T-helper 2 cell treated with Interferon-gamma antibody and Interleukin-4, amounts not matched to agents 100 ng/mL and 5 ng/mL, for 36 hours (primary cell): ENCODE measurements around the gene SNX24. TPM values are rescaled to one million over a fixed set of nuclear protein-coding genes. Genes with fewer than 3 reads are reported as not detected.
"Not testable (repeated sequence)": the region's sequence is repeated elsewhere in the genome, so short reads cannot be mapped to it uniquely, and the experiment has no call there.

Experiments
- intact Hi-C: fragments of 100-400 bp; cut with micrococcal nuclease; formaldehyde crosslinking; loops from one replicate; pipeline ENCODE4 v1.15.1; 2023
- total RNA-seq: library from RNA; stranded (reverse); gene quantifications from 2 replicates; pipeline ENCODE4 v1.2.3, GENCODE V29; 2022

Gene SNX24
- total RNA-seq, 1 donor from 2014 or later, result 3.3 TPM

DNA sequence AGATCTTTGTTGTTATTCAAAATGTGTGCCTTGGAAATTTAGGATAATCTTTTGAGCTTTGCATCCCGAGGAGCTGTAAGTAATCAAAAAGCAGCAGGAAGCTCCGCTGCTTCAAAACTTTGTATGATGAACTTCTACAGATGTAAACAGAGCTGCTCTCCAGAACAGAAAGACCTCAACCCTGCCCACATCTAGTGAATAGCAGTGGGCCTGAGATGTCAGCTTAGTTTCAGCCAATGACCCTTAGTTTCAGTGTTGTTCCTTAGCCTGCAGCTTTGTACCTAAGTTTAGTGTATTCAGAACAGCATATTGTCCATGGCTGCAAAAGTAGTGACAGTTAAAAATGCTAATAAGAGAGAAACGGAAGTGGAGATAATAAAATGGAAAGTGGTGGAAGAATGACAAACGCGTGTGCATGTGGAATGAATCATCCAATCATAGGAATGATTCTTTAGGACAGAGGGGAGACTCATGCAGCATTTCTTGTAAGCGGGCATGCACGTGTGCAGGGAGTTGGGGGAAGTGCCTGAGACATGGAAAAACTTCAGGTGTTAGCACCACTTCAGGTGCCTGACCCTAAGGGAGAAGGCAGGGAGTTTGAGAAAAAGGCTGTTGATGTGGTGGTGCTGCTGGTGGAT lies 24.9 kb downstream of the SNX24 start:
- intact Hi-C loops, result no loop called here

DNA sequence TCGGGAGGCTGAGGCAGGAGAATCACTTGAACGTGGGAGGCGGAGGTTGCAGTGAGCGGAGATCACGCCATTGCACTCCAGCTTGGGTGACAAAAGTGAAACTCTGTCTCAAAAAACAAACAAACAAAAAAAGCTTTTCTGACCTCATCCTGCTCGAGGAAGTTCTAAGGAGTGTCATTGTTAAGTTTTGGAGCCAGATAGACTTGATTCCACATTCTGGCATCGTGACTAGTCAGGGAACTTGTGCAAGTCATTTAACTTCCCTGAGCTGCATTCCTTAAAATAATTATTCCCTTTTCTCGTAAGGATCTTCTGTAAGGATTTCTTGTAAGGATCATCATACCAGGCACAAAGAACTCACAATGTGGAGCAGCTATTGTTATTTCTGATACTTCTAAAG lies 26.2 kb downstream of the SNX24 start:
- intact Hi-C loops, result no loop called here

DNA sequence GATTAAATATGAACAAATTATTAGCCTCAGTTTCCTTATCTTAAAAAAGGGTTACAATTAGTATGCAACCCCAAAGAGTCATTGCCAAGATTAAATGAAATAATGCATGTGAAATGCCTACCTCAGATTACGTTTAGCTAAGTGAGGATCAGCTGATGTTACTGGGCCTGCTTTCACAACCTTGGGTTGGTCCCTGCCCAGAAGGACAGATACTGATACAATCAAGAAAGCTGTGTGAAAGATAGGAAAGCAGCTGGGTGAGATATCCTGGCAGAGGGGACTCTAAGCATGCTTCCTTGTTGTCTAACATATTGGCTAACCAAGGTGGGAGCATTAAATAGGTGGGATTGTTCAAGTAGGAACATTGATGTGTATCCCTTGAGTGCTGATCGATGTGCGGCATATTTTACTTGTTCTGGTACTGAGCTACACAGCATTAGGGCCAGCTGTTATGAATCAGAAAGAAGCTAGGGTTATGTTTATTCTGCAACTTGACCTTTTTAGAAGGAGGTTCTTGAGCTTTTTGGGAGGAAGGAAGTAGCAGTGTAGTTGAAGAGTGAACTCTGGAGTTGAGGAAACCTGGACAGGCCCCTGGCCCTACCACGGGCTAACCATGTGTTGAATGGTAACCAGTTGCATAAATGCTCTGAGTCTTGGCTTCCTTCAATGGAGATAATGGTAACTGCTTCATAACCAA lies 28.9 kb downstream of the SNX24 start:
- intact Hi-C loops, result no loop called here

DNA sequence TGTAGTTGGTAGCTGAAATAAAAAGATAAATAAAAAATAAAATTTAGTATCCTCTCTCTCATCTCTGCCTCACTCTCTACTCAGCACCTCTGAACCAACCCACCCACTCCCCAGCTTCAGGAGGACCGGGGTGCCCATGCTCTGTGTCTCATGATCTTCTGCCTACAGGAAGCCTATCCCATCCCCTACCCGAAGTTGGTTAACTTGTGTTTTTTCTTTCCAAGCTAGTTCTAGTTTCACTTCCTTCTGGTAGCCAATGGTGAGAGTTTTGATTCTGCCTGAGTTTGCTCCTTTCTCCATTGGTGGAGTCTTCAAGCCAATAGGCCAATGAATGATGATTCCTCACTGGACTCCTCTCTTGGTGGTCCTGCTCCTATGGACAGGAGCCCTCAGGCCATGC lies 32.1 kb downstream of the SNX24 start:
- intact Hi-C loops, result no loop called here

DNA sequence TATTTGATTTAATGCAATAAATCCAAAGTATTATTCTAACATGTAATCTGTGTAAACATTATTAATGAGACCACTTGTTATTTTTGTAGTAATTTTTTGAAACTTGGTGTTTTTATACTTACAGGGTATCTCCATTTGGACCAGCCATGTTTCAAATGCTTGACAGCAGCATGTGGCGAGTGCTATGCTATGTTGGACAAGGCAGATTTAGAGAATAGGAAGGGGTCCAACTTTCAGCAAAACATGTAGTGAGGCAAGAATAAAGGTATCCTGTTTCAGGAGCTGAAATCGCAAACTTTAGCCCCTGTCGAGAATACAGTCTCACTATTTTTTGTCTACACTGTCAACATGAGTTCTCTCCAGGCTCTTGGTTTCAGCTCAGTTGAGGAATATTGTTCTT lies 33.7 kb downstream of the SNX24 start:
- intact Hi-C loops, result no loop called here

DNA sequence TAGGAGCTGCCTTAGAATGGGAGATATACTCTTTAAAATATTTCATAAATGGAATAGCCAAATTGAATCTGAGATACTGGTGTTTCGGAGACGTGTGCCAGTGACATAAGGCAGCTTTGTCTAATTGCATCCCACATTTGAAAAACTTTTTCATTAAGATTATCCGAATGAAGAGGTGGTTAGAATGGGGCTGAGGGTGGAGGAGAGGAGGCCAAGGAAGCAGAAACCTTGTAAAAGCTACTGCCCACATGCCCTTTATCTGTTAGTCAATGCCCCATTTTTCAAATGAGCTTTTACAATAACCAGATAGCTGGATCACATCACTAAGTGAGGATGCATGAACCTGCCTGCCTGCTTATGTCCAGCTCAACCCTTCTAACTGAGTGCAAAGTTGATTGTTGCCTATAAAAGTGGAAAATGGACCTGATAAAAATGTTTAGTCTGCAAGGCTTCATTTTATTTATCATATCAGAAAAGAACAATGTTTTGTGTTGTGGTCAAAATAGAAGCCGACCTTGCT lies 34.8 kb downstream of the SNX24 start:
- intact Hi-C loops, result no loop called here

DNA sequence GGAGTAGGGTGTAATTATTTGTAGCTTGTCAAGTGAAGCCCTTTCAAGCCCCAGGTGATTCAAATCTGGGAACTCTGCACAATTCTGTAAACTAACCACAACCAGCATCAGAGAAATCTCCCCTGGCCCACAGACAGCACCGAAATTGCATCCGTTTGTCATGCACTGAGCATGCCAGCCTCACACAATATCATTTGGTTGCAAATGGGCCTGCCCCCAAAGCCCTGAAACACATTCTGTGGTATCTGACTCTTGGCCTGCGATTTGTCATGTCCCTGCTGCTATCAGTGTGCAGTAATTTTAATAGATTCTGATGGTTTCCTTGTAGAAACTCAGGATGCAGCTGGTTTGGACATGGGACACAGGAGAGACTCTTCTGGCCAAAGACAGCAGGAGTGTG lies 35.3 kb downstream of the SNX24 start:
- intact Hi-C loops, result no loop called here

DNA sequence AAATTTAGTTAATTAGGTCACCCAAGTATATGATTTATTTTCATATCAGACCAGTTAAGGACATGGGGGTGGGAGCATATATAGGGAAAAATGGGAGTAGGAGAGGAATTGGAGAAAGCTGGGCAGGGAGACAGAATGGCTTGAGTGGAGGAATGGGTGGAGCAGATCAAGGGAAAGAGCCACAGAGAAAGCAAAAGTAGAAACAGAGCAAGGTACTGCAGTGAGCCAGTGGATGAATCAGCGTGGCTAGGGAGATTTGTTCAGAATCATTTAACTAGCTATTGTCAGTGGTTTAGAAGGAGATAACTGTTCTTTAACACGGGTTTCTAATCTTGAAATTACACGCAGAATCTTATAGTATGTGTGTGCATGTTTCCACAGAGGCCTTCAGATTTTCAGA lies 37.4 kb downstream of the SNX24 start:
- intact Hi-C loops, result no loop called here

DNA sequence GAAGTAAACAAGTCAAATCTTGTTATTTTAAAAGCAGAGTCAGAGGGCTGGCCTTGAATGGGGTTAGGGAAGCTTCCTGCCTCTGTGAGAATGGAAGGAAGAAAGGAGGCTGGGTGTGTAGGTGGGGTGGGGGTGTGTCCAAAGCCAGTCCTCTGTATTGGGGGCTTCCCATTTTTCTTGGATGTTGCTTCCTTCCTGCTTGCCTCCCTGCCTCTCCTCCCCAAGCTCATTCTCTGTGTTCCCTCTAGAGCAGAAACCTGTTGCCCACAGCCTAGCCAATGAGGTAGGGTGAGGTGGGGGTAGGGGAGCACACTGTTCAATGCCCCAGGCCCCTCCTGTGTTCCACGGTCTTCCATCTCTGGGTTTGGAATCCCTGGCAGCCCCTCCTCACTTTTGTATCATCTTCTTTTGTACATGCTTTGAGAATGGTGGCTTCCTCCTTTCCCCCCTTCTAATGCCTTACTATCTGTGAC lies 39.7 kb downstream of the SNX24 start:
- intact Hi-C loops, result no loop called here

DNA sequence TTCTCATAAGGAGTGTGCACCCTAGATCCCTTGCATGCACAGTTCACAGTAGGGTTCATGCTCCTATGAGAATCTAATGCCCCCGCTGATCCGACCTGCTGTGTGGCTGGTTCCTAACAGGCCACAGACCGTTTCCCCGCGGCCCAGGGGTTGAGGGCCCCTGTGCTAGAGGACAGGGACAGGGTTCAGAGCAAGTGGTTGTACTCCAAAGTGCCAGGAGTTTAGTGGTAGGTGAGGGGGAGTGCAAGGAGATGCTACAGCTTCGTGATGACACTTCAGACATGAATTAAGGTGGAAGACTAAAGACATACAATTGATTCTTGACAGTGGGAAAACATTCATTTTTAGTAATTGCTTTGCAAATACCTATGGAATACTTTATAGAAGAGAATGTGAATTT lies 40.5 kb downstream of the SNX24 start:
- intact Hi-C loops, result no loop called here

DNA sequence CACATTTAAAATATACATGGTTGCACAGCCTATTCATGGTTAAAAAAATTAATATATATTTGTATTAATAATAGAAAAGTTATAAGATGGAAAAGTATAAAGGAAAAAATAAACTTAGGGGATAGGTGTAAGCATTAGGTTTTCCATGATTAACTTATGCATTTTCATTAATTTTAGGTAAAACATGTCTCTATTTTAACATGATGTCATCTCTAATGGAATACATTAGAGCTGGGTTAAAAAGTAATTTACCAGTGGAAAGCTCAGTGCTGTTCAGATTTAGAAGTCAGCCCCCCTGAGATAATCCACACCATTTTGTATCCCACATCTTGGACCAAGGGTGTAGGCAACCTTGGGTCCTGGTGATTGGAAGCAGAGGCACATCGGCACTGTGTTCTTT lies 49.7 kb downstream of the SNX24 start:
- intact Hi-C loops, result loop anchor here (5.0 kb wide), 1 partner anchor 717 kb away; no protein-coding TSS in a partner anchor

DNA sequence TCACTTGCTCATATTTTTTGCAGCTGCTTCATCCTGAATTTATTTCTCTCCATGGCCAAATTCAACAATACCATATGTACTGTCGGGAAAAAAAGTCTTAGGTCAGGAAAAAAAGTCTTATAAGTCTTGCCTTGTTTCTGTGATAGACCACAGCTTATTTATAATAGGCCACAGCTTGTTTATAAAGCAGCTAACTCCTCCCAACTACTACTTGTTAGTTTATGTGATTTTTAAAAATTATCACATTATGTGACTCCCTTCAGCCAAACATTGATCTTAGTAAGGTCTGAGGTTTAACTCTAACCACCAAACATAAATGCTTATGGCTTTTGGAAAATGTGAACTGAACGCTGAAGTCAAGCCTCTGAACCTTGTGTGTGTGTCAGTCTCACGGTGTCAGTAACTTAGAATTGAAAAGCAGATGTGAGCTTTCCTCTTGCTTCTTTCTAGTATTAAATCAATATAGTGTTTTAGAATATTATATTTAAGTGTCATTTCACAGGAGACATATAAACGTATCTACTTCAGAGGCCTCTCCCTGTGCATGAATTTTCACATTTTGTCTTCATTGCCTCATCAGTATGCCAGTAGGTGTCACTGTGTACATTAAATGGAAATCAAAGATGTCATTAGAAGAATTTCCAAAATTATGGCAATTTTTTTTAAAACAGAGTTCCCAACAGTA lies 51.3 kb downstream of the SNX24 start:
- intact Hi-C loops, result loop anchor here (5.0 kb wide), 1 partner anchor 716 kb away; no protein-coding TSS in a partner anchor

DNA sequence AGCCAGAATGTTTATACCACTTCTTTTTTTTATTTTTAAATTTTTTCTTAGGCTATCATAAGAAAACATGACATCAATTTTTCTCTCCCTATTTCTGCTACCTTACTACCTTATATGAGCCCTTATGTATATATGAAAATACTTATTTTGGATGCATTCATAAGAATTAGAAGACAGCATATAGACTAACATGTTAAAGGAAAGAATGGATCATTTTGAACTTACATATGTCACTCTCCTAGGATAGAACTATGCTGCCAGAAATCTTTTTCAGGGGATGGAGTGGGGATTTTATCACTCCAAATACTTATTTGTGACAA lies 51.8 kb downstream of the SNX24 start:
- intact Hi-C loops, result loop anchor here (5.0 kb wide), 1 partner anchor 715 kb away; no protein-coding TSS in a partner anchor

DNA sequence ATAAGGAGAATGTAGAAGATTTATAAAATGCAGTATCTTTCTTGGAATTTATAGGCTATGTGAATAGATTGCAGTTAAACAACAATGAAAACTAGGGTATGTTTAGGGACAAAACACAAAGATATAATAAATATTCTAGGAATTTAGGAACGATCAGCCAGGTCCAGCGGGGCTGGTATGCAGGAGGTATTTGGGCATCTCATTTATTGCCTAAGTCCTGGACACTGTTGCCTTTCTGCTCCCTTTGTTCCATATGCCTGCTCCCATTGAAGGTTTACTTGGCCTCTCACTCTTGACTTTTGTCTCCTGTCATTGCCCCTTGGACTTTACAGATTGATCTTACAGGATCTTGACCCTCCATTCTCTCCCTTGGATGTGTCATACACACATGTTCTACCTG lies 55.9 kb downstream of the SNX24 start:
- intact Hi-C loops, result no loop called here

DNA sequence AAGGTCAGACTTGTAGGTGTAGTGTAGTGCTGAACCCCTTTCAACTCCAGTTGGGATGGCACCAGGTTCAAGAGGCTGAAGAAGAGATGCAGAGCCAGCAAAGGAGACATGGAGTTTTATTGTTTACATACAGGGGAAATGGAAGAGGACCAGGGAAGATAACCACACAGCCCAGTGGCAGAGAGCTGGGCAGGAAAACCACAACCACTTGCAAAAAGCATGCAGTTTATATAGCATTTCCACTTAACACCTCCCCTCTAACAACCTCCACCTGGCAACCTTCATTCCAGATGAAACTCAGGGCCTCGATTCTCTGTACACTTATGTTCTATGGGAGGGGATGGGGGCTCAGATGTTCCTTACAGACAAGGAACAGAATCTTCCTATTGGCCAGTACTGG lies 56.9 kb downstream of the SNX24 start:
- intact Hi-C loops, result no loop called here

DNA sequence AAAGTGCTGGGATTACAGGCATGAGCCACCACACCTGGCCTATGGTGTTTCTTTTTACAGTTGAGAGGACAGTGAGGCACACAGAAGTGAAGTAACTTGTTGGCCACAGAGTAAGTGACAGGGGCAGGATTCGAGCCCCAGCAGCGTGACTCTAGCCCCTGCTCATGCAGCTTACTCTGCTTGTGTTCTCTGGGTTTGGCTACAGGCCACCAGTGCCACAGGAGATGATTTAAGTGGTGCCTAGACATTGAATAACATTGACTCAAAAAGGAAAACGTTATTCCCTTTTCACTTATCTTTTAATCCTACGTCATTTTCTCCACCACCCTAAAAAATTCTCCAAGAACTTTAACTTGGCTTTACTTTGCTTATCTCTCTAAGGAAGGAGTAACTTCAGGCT lies 61.4 kb downstream of the SNX24 start:
- intact Hi-C loops, result no loop called here

DNA sequence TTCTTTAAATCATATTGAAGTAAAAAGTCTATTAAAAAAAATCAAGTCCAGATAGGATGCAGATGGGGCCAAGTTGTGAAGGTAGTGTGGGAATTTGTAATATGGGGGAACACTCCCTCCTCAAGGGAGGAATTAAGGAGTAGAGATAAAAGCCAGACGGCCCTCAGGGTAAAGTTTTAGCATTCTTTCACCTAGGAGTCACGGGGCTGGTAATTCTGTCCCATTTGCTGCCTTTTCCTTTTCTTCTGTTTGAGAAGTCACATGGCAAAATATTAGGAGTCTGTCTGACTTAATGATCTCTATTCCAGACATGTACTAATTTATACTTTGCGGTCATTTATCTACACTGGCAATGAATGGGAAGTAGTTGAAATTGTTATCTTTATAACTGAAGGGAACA lies 61.9 kb downstream of the SNX24 start:
- intact Hi-C loops, result no loop called here

DNA sequence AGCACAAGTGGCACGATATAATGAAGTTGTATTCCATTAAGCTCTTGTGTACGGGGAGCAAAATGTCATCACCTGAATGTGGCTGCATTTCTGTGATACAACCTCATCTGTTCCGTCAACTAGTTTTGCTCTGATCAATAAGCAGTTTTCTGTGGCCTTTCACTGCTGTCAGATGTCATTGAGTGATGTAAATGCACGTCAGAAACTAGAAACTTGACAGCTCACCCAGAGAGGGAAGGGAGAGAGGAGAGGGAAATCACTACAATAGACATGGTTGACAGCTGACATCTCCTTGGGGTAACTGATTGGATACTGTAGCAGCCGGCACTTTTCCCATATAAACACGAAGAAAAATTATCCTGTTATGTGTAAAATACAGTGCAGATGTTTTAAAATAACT lies 62.7 kb downstream of the SNX24 start:
- intact Hi-C loops, result no loop called here

DNA sequence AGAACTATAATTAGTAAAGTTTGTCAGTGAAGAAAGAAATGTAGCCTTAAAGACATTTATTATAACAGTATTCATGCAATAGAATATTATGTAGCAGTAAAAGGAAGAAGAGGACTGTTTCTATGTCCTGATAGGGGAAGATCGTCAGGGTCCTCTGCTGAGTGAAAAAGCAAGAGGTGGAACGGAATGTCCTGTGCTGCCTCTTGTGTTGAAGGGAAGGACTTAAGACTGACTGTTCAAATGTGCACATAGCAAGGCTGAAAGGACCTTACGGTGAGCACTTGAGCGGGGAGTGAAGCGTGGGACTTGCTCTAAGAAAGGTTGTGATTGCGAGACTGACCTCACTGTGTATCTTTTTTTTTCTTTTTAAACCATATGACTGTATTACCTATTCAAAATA lies 63.2 kb downstream of the SNX24 start:
- intact Hi-C loops, result no loop called here

DNA sequence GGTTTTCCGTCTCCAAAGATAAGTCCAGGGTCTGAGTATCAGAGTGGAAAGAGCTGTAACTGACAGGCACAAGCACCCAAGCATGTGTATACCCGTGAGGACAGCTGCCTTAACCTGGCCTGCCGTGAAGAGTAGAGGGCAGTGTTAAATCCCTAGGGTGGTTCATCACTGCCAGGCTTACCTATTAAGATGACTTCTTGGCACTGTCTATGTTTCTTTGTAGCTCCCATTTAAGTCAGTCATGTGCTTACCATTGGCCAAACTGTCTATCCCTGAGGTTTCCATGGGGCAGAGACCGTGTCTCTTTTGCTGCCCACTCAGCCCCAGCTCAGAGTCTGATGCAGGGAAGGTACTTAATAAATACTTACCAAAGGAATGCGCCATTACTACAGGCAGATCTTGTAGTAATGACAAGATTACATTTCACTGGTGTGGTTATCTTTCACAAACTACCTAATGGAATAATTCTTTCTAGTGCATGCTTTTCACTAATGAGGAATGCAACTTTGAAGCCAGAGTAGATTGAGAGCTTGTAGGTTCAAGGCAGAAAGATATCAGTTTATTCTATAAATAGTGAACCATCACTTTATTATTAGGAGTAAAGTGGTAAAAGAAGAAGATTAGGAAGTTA lies 64.2 kb downstream of the SNX24 start:
- intact Hi-C loops, result no loop called here

DNA sequence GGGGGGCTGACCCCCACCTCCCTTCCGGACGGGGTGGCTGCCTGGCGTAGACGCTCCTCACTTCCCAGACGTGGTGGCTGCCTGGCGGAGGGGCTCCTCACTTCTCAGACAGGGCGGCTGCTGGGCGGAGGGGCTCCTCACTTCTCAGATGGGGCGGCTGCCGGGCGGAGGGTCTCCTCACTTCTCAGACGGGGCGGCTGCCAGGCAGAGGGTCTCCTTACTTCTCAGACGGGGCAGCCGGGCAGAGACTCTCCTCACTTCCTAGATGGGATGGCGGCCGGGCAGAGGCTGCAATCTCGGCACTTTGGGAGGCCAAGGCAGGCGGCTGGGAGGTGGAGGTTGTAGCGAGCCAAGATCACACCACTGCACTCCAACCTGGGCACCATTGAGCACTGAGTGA lies 68.0 kb downstream of the SNX24 start:
- intact Hi-C loops, result not testable (repeated sequence)
